ENCODE results near the gene CAMK2B. TPM values are rescaled to one million over a fixed set of nuclear protein-coding genes. Genes with fewer than 3 reads are reported as not detected.
A peak's percentile ranks its signal among the peaks of the same experiment; 100 is the strongest.

CAMK2B gene
- total RNA-seq, 1 donor from 2014 or later = 0.17 TPM

- Histone ChIP-seq H3K9me3 (no peaks in the 10 kb centered on the region), H3K27me3 (peaks cover 16% of the 10 kb centered on the region), H3K4me1 (no peaks in the 10 kb centered on the region), H3K36me3 (no peaks in the 10 kb centered on the region), H3K27ac (no peak overlapping the region), H3K4me3 (no peak overlapping the region)
- no peak for ATAC-seq
- no peak for TF ChIP-seq CTCF (IDR thresholded peaks at IDR 0.05)
- intact Hi-C loops (cut with DNase I) = no loop called here
- DNase-seq = peak; percentile 46
These were observed 17.3 kb downstream of the CAMK2B start for GRCh38 chr7:44307905-44308595.

- intact Hi-C loops (cut with DNase I) = no loop called here
- H3K9me3 ChIP-seq = no peaks in the 10 kb centered on the region
- peaks cover 16% of the 10 kb centered on the region for H3K27me3 ChIP-seq
- H3K4me3 ChIP-seq = no peak overlapping the region
- H3K36me3 ChIP-seq = no peaks in the 10 kb centered on the region
- ATAC-seq = peak; percentile 33
- DNase-seq = peak; percentile 43
- TF ChIP-seq CTCF (IDR thresholded peaks at IDR 0.05) = no peak
- no peak overlapping the region for H3K27ac ChIP-seq
- H3K4me1 ChIP-seq = no peaks in the 10 kb centered on the region
These were observed 18.0 kb downstream of the CAMK2B start for GRCh38 chr7:44307301-44307900.

DNA sequence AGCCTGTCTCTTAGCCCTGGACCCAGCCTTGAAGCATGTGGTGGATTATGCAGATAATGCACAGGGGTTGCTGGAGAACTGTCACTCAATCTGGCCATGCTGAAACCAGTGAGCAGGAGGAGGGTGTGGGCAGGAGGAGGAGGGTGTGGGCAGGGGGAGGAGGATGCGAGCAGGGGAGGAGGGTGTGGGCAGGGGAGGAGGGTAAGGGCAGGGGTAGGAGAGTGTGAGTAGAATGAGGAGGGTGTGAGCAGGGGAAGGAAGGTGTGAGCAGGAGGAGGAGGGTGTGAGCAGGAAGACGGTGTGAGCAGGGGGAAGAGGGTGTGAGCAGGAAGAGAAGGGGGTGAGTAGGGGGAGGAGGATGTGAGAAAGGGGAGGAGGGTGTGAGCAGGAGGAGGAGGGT, 18.8 kb downstream of the CAMK2B start:
- Histone ChIP-seq H3K4me3 (no peak overlapping the region), H3K9me3 (no peaks in the 10 kb centered on the region), H3K4me1 (no peaks in the 10 kb centered on the region), H3K27me3 (peaks cover 16% of the 10 kb centered on the region), H3K36me3 (no peaks in the 10 kb centered on the region), H3K27ac (no peak overlapping the region)
- ATAC-seq (no peak), DNase-seq (no peak)
- intact Hi-C loops (cut with DNase I) = no loop called here
- TF ChIP-seq CTCF (IDR thresholded peaks at IDR 0.05) = no peak

GRCh38 chr7:44305564-44306507, 19.6 kb downstream of the CAMK2B start:
- Histone ChIP-seq H3K4me3 (no peak overlapping the region), H3K27me3 (peaks cover 16% of the 10 kb centered on the region), H3K9me3 (no peaks in the 10 kb centered on the region), H3K36me3 (no peaks in the 10 kb centered on the region), H3K4me1 (no peaks in the 10 kb centered on the region), H3K27ac (no peak overlapping the region)
- no peak for TF ChIP-seq CTCF (IDR thresholded peaks at IDR 0.05)
- DNase-seq (peak; percentile 48), ATAC-seq (no peak)
- intact Hi-C loops (cut with DNase I) = no loop called here

- H3K9me3 ChIP-seq = no peaks in the 10 kb centered on the region
- intact Hi-C loops (cut with DNase I) = no loop called here
- DNase-seq = peak; percentile 12
- H3K27ac ChIP-seq = no peak overlapping the region
- TF ChIP-seq CTCF (IDR thresholded peaks at IDR 0.05) = no peak
- H3K27me3 ChIP-seq = peaks cover 37% of the 10 kb centered on the region
- ATAC-seq = no peak
- H3K36me3 ChIP-seq = no peaks in the 10 kb centered on the region
- peaks cover 10% of the 10 kb centered on the region for H3K4me1 ChIP-seq
- H3K4me3 ChIP-seq = no peak overlapping the region
These were observed 30.9 kb downstream of the CAMK2B start for GRCh38 chr7:44294325-44295069.
